H1 (cell line): ENCODE results near the gene MKRN2OS. TPM values are rescaled to one million over a fixed set of nuclear protein-coding genes. Genes with fewer than 3 reads are reported as not detected.

Experiments
- CTCF ChIA-PET: fragments of 300-600 bp; sonication (Branson Sonifier 250); formaldehyde crosslinking; loops from one replicate; lab custom pipeline; 2021; ENCODE audit not compliant: partially characterized antibody; lab: Charles Lee
- POLR2A ChIA-PET: fragments of 300-600 bp; sonication (Branson Sonifier 250); formaldehyde crosslinking; loops from one replicate; lab custom pipeline; 2021; ENCODE audit warnings: inconsistent platforms; ENCODE audit not compliant: partially characterized antibody; lab: Charles Lee
- DNase-seq, 2 experiments: peaks; one replicate each; pipeline versions ENCODE4 v3.0.0 to v3.0.0-alpha.2; 2010 to 2022; ENCODE audit warnings: low spot score in 2 of 2, low read depth in 1 of 2, mixed read lengths in 1 of 2
- FAIRE-seq: peaks from 2 replicates; lab custom pipeline; 2011; peaks lifted over from hg19 to GRCh38; lab: Jason Lieb, UNC
- H2AFZ ChIP-seq: 2 replicates; pipeline ENCODE4 v1.8.1; 2012; ENCODE audit warnings: low read length, inconsistent platforms
- H2AK5ac ChIP-seq: 2 replicates; pipeline ENCODE4 v1.6.1; 2013; ENCODE audit warnings: low read depth, low read length
- H2BK120ac ChIP-seq: replicated peaks from 2 replicates; pipeline ENCODE3; 2013; ENCODE audit warnings: low read depth, low read length, inconsistent platforms
- H2BK12ac ChIP-seq: 2 replicates; pipeline ENCODE4 v1.6.1; 2013; ENCODE audit warnings: low read depth, low read length
- H2BK15ac ChIP-seq: 2 replicates; pipeline ENCODE4 v1.6.1; 2013; ENCODE audit warnings: low read length
- H2BK20ac ChIP-seq: 2 replicates; pipeline ENCODE4 v1.6.1; 2013; ENCODE audit warnings: low read length
- H2BK5ac ChIP-seq: 2 replicates; pipeline ENCODE4 v1.6.1; 2013; ENCODE audit warnings: low read depth, low read length
- H3K14ac ChIP-seq: 2 replicates; pipeline ENCODE4 v1.6.1; 2013; ENCODE audit warnings: inconsistent platforms; ENCODE audit not compliant: insufficient read length
- H3K18ac ChIP-seq: 2 replicates; pipeline ENCODE4 v1.6.1; 2013; ENCODE audit warnings: low read length; ENCODE audit errors: extremely low read depth
- H3K23ac ChIP-seq: 2 replicates; pipeline ENCODE4 v1.6.1; 2013; ENCODE audit warnings: inconsistent platforms; ENCODE audit not compliant: insufficient read length
- H3K23me2 ChIP-seq: 2 replicates; pipeline ENCODE4 v1.6.1; 2013; ENCODE audit warnings: low read depth, low read length
- H3K27ac ChIP-seq: 2 replicates; pipeline ENCODE4 v1.6.1; 2011; ENCODE audit warnings: low read depth, low read length, inconsistent platforms
- H3K27me3 ChIP-seq, 4 experiments: replicated peaks in 1 of 4; 1 replicate in 1 of 4; 2 replicates in 3 of 4; pipeline versions ENCODE4 v1.6.1 to v1.8.1; 2011 to 2013; ENCODE audit warnings: low read length in 3 of 4, mild to moderate bottlenecking in 3 of 4, inconsistent platforms in 2 of 4, mixed read lengths in 2 of 4, moderate library complexity in 1 of 4; ENCODE audit not compliant: control insufficient read depth in 3 of 4, insufficient read depth in 3 of 4; ENCODE audit errors: extremely low read depth in 1 of 4
- H3K36me3 ChIP-seq, 4 experiments: 2 replicates each; pipeline versions ENCODE4 v1.6.1 to v1.8.1; 2011 to 2013; ENCODE audit warnings: mild to moderate bottlenecking in 4 of 4, low read length in 3 of 4, moderate library complexity in 2 of 4, control low read depth in 1 of 4, inconsistent platforms in 1 of 4; ENCODE audit not compliant: insufficient read depth in 4 of 4, control insufficient read depth in 2 of 4
- H3K4ac ChIP-seq: replicated peaks from 2 replicates; pipeline ENCODE3; 2013; ENCODE audit warnings: low read length, low read depth, mixed read lengths, inconsistent platforms; ENCODE audit not compliant: insufficient read length
- H3K4me1 ChIP-seq, 4 experiments: replicated peaks in 1 of 4; 1 replicate in 1 of 4; 2 replicates in 3 of 4; pipeline versions ENCODE4 v1.6.1 to v1.8.1; 2011 to 2013; ENCODE audit warnings: low read length in 3 of 4, inconsistent platforms in 2 of 4, mixed read lengths in 1 of 4; ENCODE audit not compliant: insufficient read depth in 4 of 4, control insufficient read depth in 3 of 4
- H3K4me2 ChIP-seq, 2 experiments: 2 replicates each; pipeline versions ENCODE4 v1.6.1 to v1.8.1; 2011 to 2013; ENCODE audit warnings: low read depth in 2 of 2, low read length in 2 of 2, control low read depth in 1 of 2, inconsistent platforms in 1 of 2, mild to moderate bottlenecking in 1 of 2; ENCODE audit not compliant: insufficient read depth in 1 of 2
- H3K4me3 ChIP-seq, 4 experiments: fragments of 200-600, 300-600 bp in 1 of 4; sonication (generic), shearing (Covaris generic), sonication (Bioruptor Twin) in 1 of 4; 2 replicates each; pipeline versions ENCODE4 v1.5.1 to v1.8.1; 2011 to 2016; ENCODE audit warnings: low read length in 4 of 4, low read depth in 3 of 4, control low read depth in 2 of 4, inconsistent platforms in 2 of 4, mild to moderate bottlenecking in 2 of 4, mixed read lengths in 1 of 4, moderate library complexity in 1 of 4; ENCODE audit not compliant: insufficient read depth in 2 of 4; ENCODE audit errors: extremely low read depth in 1 of 4
- H3K56ac ChIP-seq: replicated peaks from 2 replicates; pipeline ENCODE3; 2013; ENCODE audit warnings: low read depth, mild to moderate bottlenecking, mixed read lengths, low read length, inconsistent platforms; ENCODE audit not compliant: insufficient read length
- H3K79me1 ChIP-seq: 2 replicates; pipeline ENCODE4 v1.6.1; 2013; ENCODE audit warnings: low read depth, low read length, control low read depth
- H3K79me2 ChIP-seq, 2 experiments: 2 replicates each; pipeline versions ENCODE4 v1.6.1 to v1.8.1; 2012 to 2013; ENCODE audit warnings: low read length in 2 of 2, mild to moderate bottlenecking in 2 of 2, inconsistent platforms in 1 of 2; ENCODE audit not compliant: insufficient read depth in 2 of 2, control insufficient read depth in 1 of 2
- H3K9ac ChIP-seq, 4 experiments: replicated peaks in 1 of 4; 1 replicate in 1 of 4; 2 replicates in 3 of 4; pipeline versions ENCODE4 v1.6.1 to v1.8.1; 2011 to 2013; ENCODE audit warnings: low read depth in 3 of 4, low read length in 3 of 4, control low read depth in 2 of 4, mild to moderate bottlenecking in 2 of 4, moderate library complexity in 2 of 4, inconsistent platforms in 1 of 4; ENCODE audit errors: extremely low read depth in 1 of 4
- H3K9me3 ChIP-seq, 2 experiments: 2 replicates each; pipeline versions ENCODE4 v1.6.1 to v1.8.1; 2012 to 2013; ENCODE audit warnings: mild to moderate bottlenecking in 2 of 2, moderate library complexity in 2 of 2, control low read depth in 1 of 2, inconsistent platforms in 1 of 2, low read depth in 1 of 2, low read length in 1 of 2, mixed read lengths in 1 of 2; ENCODE audit not compliant: insufficient read depth in 2 of 2
- H4K20me1 ChIP-seq, 2 experiments: replicated peaks in 1 of 2; 2 replicates each; pipeline versions ENCODE3 to v1.8.1; 2011 to 2013; ENCODE audit warnings: inconsistent platforms in 2 of 2, low read length in 2 of 2, mild to moderate bottlenecking in 1 of 2; ENCODE audit not compliant: insufficient read depth in 2 of 2, control insufficient read depth in 1 of 2
- H4K5ac ChIP-seq: 2 replicates; pipeline ENCODE4 v1.6.1; 2013; ENCODE audit warnings: low read length, low read depth, mixed read lengths, inconsistent platforms; ENCODE audit not compliant: insufficient read length
- H4K8ac ChIP-seq: 2 replicates; pipeline ENCODE4 v1.8.0; 2013; ENCODE audit warnings: mild to moderate bottlenecking, moderate library complexity, low read length, inconsistent platforms; ENCODE audit not compliant: insufficient read depth; ENCODE audit errors: extremely low read depth
- H4K91ac ChIP-seq: replicated peaks from 2 replicates; pipeline ENCODE3; 2013; ENCODE audit warnings: low read length, mixed read lengths, inconsistent platforms; ENCODE audit not compliant: insufficient read length
- BACH1 ChIP-seq: IDR thresholded peaks from 2 replicates; pipeline ENCODE4 v1.6.1; 2012; ENCODE audit warnings: low read length, improper control_type of control experiment
- CTBP2 ChIP-seq: IDR thresholded peaks from 2 replicates; pipeline ENCODE4 v1.7.0; 2011; ENCODE audit warnings: borderline replicate concordance, mild to moderate bottlenecking, moderate library complexity, mixed read lengths, low read length; ENCODE audit not compliant: insufficient read depth, insufficient read length
- GTF2F1 ChIP-seq: IDR thresholded peaks from 2 replicates; pipeline ENCODE4 v1.6.1; 2012; ENCODE audit warnings: low read depth, low read length, improper control_type of control experiment, borderline replicate concordance
- JUN ChIP-seq: IDR thresholded peaks from 2 replicates; pipeline ENCODE4 v1.6.1; 2011; ENCODE audit warnings: low read depth, mild to moderate bottlenecking, improper control_type of control experiment, low read length
- RAD21 ChIP-seq, 2 experiments: IDR thresholded peaks in 1 of 2; conservative IDR thresholded peaks in 1 of 2; 2 replicates each; pipeline ENCODE4 v1.6.1; 2011; ENCODE audit warnings: low read depth in 2 of 2, low read length in 2 of 2, improper control_type of control experiment in 1 of 2, inconsistent platforms in 1 of 2, mild to moderate bottlenecking in 1 of 2, moderate library complexity in 1 of 2
- WGBS, 2 experiments: shearing (Covaris generic) in 1 of 2; methylation state at CpG; one replicate each; pipeline versions ENCODE4 v1.1.6 to v1.1.7; 2013 to 2015; ENCODE audit warnings: low lambda C conversion rate in 2 of 2, mixed read lengths in 2 of 2, inconsistent platforms in 1 of 2, low coverage in 1 of 2, missing lambda C conversion rate in 1 of 2; ENCODE audit not compliant: insufficient replicate concordance in 2 of 2, insufficient coverage in 1 of 2, insufficient read length in 1 of 2; ENCODE audit errors: extremely low coverage in 1 of 2, missing lambda C conversion rate in 1 of 2; 5-methylcytosine and 5-hydroxymethylcytosine counted together
- polyA plus RNA-seq, 7 experiments: library from polyadenylated mRNA; depleted of rRNA in 3 of 7; stranded (reverse) in 5 of 7; unstranded in 2 of 7; fragments of >200 nt in 5 of 7; fragments of 200-250 nt in 2 of 7; gene quantifications; 1 replicate in 5 of 7; 2 replicates in 1 of 7; 4 replicates in 1 of 7; pipeline versions ENCODE4 v1.2.1 to v1.2.3, GENCODE V29; 2011 to 2013; ENCODE audit warnings: missing spikeins in 2 of 7, mixed read lengths in 2 of 7
- total RNA-seq: library from RNA; stranded (reverse); fragmentation: NEBNext Ultra II Directional; extraction: Animal tissue kit (Norgen Biotek cat#: 25700); gene quantifications from 2 replicates; pipeline ENCODE4 v1.2.1, GENCODE V29; 2021

MKRN2OS gene
- total and polyA plus RNA-seq, 2 of the 8 experiments (the other 6 are each of a cell fraction or from before 2014, with no cell fraction given): 0.15 to 0.41 TPM

- H3K56ac ChIP-seq: no peak overlapping the region
- no peak overlapping the region for H3K9ac ChIP-seq
- no peak overlapping the region for H3K14ac ChIP-seq
- H3K4me3 ChIP-seq: no peak overlapping the region
- H2BK15ac ChIP-seq: no peak overlapping the region
- no peaks in the 10 kb centered on the region for H3K79me1 ChIP-seq
- no peak overlapping the region for H2BK120ac ChIP-seq
- H2BK12ac ChIP-seq: no peak overlapping the region
- peaks cover 2 to 35% (median 12%) of the 10 kb centered on the region in 4 experiments; a peak in 7 of 8 replicates for H3K36me3 ChIP-seq
- H4K20me1 ChIP-seq: no peaks in the 10 kb centered on the region
- DNase-seq (no peak), FAIRE-seq (no peak)
- no peaks in the 10 kb centered on the region for H3K9me3 ChIP-seq
- no peak overlapping the region for H4K8ac ChIP-seq
- no peak overlapping the region for H2AK5ac ChIP-seq
- TF ChIP-seq RAD21 (IDR thresholded peaks at IDR 0.05 in 1 of 2, conservative IDR thresholded peaks at IDR 0.05 in 1 of 2; ENCODE audit: low read depth in 2 of 2, low read length in 2 of 2) (no peak), GTF2F1 (no peak), CTBP2 (no peak), JUN (no peak), BACH1 (no peak)
- no peaks in the 10 kb centered on the region for H3K27me3 ChIP-seq
- H3K79me2 ChIP-seq: no peaks in the 10 kb centered on the region
- ChIA-PET CTCF (interaction anchor here (0.6 to 5.1 kb wide), 3 partner anchors 14 to 734 kb away, joined by 3 to 32 read pairs (median 3); no protein-coding TSS in a partner anchor), POLR2A (no interaction called here)
- H3K4me1 ChIP-seq: no peaks in the 10 kb centered on the region
- H3K23me2 ChIP-seq: no peaks in the 10 kb centered on the region
- no peak overlapping the region for H2BK20ac ChIP-seq
- H3K4ac ChIP-seq: no peak overlapping the region
- WGBS, 2 experiments: 89% methylated on average over 3 of the region's 3 CpGs; no CpG with 5 or more reads in 1 of the 2 experiments
- no peak overlapping the region for H4K5ac ChIP-seq
- H4K91ac ChIP-seq: no peak overlapping the region
- H2AFZ ChIP-seq: no peak overlapping the region
- no peak overlapping the region for H3K18ac ChIP-seq
- no peak overlapping the region for H3K23ac ChIP-seq
- H3K4me2 ChIP-seq: no peak overlapping the region
- no peak overlapping the region for H2BK5ac ChIP-seq
- H3K27ac ChIP-seq: no peak overlapping the region
These were observed 35.8 kb downstream of the MKRN2OS start for GRCh38 chr3:12509466-12509865.
